Glomerular visceral epithelial cell (primary cell): ENCODE measurements around the gene ARHGAP6.
"Not testable (repeated sequence)": the region's sequence is repeated elsewhere in the genome, so short reads cannot be mapped to it uniquely, and the experiment has no call there.

Source experiments
- DNase-seq: peaks from one replicate; pipeline ENCODE4 v3.0.0-alpha.2; 2016; ENCODE audit errors: extremely low spot score

The ARHGAP6 gene

DNA sequence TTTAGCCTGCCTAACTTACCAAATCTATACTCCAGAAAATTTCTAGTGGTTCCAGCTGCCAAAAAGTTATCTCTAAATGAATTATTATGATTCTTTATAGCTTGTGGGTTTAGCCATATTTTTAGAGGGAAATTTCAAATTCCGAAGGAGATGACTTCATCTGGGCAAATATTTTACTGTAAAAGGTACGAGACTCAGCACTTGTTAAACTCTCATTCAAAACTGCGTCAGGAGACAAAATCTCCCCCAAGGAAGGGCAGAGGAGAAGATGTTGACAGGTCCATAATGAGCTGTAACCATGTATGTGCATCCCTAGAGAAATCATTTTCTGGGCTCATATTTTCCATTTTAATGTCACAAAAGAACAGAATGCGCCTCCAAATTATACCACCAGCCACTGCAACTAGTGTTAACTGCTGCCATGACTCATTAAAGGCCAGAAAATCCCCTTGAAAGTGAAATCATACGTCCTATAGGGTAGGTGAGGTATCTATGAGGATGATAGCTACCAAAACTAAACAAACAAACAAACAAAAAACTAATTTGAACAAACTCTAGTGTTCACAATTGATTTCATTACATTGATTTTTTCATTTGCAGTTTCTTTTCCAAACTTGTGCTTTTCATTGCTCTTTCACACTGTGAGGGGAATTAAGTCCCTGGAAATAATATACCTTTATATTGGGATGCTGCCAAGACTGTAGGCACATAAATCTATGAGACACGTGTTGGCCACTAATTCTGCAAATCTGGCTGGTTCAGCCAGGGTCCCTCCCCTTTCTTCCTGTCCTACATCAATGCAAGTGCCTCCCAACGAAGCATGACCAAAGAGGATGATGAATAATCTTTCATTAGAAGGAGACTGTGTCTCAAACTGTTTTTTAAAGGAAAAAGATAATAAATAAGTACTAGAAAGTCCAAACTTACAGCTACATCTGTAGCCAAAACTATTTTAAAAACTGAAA is 85.8 kb downstream of the ARHGAP6 start:
- DNase-seq: peak; percentile 56

DNA sequence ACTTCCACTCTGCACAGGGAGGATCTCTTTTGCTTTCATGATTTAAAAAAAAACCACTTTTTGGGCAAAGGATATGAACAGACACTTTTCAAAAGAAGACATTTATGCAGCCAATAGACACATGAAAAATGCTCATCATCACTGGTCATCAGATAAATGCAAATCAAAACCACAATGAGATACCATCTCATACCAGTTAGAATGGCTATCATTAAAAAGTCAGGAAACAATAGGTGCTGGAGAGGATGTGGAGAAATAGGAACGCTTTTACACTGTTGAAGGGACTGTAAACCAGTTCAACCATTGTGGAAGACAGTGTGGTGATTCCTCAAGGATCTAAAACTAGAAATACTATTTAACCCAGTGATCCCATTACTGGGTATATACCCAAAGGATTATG is 87.4 kb downstream of the ARHGAP6 start:
- not testable (repeated sequence) for DNase-seq

DNA sequence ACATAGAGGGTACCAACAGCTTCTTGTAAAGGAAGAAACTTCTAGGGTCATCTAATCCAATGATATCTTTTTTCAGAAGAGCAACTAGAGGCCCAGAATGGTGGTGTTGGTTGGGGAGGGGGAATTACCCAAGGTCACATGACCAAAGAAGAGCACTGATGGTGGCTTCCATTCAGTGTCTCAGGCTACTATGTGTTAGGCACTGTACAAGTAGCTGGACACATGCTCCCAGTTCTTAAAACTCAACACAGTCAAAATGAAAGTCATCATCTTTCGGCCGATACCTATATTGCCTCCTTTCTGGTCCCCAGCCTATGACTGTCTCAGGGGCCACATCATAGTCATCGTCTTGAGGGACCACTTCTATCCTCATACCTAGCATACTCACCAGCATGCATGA is 88.1 kb downstream of the ARHGAP6 start:
- DNase-seq: no peak

DNA sequence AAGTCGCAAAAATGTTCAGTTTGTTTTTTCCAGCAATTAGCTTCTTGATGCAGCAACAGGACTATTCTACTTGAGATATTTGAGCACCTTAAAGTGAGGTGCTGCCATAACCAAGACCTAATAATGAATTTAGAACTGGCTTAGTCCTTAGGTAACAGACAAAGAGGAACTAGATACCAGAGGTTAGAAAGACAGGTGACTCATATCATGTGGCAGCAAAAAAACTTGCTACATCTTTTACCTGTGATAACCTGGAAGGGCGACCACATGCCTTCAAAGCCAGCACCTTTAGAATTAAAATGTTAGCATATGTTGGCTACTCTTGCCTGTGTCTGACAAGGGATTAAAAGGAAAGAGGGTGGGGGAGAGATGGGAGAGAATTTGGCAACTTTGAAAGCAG is 90.4 kb downstream of the ARHGAP6 start:
- no peak for DNase-seq

DNA sequence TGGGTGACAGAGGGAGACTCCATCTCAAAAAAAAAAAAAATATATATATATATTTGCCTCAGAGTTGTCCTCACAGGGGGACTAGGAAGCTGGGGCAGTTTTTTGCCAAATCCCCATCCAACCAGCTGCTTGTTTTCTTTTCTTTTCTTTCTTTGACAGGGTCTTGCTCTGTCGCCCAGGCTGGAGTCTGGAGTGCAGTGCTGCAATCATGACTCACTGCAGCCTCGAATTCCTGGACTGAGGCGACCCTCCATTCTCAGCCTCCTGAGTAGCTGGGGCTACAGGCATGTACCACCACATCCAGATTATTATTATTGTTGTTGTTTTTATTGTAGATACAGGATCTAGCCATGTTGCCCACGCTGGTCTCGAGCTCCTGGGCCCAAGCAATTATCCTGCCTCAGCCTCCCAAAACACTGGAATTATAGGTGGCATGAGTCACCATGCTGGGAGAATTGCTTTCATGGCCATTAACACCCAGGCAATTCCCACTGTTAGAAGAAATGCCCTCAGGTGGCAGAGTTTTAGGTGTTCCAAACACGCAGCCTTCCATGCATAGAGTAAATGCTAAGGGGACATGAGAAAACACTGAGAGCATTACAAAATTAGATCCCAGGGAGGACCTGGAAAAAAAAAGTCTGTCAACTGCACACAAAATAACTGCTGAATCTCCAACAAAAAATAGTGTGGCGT is 98.0 kb downstream of the ARHGAP6 start:
- DNase-seq: no peak

DNA sequence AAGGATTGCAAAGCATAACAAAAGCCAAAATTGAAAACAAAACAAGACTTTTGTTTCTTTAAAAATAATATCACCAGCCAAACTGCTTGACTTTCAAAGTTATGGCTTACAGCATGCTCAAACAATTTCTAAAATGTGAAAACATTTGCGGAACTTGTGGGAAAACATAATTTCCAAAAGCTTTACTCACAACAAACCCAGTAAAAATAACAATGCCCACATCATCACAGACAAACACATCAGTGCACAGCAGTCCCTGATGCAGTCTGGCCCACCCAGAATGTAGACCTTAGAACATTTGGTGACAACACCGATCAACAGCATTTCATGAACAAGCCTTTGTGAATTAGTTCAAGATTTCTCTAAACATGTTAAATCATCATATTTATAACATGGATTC is 98.9 kb downstream of the ARHGAP6 start:
- no peak for DNase-seq

DNA sequence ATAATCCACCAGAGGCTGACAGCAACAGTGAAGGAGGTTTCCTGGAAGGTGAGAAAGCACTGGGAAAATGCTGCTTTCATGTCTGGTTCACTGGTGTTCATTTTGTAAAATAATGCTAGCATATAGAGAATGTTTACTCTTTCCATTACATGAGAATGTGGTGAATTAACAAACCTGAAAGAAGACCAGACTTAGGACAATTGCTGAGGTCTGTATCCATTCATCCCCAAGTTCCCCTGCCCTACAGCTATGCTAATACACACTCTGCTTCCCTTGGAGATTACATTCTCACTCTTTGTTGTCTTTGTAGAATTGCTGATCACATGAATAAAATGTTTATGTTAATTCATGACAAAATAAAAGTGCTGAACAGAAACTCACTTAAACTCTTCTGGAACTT is 99.5 kb downstream of the ARHGAP6 start:
- DNase-seq: no peak

DNA sequence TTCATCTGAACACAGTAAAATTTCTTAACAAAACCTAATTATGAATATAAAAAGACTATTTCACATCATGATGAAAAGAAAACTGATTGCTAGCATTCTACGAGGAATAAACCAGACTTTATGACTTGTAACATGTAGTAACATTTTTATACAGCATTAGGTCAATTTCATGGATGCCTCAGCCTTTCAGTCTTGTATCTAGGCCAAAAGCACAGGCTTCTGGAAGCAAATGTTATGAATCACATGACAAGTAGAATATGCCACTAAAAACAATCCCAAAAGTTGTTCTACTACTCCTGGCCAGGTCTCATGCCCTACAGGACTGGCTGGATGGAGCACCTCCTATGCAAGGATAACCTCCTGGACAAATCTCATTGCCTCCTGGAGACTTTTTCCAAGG is 101.2 kb downstream of the ARHGAP6 start:
- DNase-seq: no peak

DNA sequence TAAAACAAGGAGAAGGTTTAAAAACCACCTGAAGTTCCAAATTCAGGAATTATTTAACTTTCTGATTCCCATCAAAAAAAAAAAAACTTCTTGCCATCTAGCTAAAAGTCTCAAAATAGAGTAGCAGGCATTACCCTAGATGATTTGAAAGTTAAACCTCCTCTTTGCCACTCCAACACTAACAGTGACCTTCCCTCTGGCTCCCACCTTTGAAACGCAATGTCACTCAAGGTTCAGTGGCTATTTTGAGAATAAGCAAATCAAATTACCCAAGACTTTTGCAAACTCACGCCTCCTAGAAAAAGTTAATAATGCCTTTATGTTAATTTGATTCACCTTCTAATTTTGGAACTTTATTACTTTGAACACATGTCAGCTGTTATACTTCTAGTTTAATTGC is 103.2 kb downstream of the ARHGAP6 start:
- no peak for DNase-seq

DNA sequence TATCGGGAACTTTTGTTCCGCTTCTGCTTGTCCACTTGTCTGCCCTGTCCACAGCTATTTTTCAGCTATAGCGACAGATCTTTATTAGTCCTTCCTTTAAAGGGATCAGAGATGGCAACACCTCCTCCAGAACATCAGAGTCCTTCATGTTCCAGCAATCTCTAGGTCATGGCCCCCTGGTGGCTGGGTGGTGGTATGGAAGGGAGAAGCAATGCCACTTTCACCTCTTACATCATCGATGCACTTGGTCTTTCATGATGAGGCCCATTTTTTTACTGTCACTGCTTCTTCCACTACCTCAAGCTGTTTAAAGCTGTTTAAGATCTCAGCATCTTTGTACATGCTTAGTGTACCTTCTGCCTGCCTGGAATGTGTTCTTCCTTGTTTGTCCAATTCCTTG is 106.7 kb downstream of the ARHGAP6 start:
- no peak for DNase-seq

DNA sequence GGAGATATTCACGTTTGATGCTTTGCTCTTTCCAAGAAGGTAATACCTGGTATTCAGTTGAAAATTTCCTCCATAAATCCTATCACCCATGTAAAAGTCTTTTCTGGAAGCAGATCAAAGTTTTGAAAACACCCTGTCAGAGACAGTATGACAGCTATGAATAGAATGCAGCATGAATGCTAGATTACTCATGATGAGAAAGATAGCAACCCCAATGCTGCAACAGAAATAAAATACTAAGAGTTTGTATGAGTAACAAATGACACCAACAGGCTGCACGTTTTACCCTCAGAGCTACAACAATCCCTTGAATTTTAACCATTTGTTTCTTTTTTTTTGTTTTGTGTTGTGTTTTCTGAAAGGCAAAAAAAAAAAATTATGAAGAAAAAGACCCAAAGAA is 108.6 kb downstream of the ARHGAP6 start:
- peak; percentile 45 for DNase-seq

DNA sequence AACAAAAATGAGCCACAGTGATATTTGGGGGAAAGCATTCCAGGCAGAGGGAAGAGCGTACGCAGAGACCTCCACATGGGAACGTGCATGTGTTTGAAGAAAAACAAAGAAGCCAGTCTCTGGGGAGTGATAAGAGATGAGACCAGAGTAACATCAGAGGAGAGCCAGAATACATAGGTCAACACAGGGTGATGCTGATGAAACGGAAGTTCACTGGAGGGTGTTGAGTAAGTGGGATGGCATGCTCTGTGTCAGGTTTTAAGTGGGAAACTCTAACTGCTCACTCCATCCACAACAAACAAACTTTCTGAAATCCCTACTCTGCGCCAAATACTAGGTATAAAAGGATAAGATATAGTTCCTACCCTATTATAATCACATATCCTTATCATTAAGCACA is 110.0 kb downstream of the ARHGAP6 start:
- DNase-seq: no peak

DNA sequence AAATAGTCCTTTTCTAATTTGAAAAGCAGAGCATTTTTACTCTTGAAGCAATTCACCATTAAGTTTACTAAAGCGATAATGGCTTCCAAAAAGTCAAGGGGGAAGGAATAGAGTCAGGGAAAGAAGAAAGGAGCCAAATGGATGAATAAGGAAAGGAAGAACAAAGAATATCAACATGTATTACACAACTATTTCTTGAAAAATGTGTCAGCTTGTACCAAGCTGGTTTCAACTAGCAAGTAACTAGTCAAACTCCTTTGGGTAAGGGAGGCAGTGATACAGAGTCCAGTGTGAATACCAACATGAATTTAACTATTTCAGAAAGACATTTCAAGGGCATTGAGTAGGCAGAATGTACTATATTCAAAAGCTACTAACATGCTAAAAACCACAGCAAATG is 112.1 kb downstream of the ARHGAP6 start:
- no peak for DNase-seq

DNA sequence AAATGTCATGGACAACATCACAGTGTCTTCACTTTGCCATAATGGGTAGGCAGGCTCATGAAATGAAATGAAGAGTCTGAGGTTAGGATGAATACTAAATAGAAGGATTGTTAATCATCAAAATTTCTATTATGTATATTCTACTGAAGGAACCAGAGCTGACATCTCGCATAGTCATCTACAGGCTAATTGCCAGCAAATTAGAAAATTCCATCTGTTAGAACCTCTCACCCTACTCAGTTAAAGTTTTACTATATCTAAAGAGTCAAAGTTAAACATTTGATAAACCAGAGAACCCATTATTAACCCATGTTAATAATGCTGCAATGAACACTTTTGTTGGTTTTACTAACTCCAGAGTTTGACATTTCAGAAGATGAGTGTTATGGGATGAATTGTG is 114.6 kb downstream of the ARHGAP6 start:
- no peak for DNase-seq

DNA sequence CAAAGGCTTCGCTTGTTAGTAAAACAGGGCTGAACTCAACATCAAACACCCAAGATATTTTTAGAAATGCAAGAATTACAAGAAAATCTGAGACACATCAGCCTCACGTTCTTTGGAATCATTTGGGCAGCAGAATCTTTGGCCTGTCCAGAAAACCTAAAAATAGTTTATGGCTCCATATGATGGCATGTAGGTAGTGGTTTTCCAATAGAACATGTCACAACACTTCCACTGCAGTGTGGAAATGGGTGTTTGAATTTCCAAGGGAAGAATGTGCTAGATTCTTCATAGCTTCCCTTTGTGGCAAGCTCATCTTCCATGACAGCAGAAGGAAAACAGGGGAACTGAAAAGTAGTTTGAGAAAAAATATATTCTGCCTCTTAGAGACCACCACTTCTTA is 118.8 kb downstream of the ARHGAP6 start:
- no peak for DNase-seq

DNA sequence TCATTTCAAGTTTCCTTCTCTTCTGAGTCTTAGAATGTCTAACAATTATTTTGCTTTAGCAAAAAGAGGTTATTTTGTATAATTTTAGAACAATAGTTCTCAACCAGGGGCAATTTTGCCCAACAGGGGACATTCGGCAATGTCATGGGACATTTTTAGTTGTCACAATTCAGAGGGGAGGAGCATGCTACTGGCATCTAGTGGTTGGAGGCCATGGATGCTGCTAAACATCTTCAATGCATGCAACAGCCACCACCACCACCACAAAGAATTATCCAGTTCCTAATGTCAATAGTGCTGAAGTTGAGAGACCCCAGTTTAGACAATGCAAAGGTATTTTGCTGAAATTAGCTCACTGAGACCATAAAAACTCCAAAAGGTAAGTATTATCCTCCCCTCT is 122.5 kb downstream of the ARHGAP6 start:
- no peak for DNase-seq

DNA sequence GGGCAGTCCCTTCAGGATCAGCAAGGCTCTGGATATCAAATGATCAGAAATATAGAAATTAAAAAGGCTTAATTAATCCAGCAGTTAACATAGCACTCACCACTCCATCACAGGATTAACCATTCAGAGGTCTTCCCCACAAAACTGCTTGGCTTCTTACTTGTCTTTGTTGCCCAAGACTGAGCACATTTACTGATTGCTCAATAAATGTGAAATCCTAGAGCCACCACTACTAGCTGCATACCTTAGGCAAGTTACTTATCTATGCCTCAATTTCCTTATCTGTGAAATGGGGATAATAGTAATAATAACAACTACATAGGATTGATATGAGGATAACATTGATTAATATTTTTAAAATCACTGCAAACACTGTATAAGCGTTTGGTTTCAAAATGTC is 124.2 kb downstream of the ARHGAP6 start:
- DNase-seq: no peak

DNA sequence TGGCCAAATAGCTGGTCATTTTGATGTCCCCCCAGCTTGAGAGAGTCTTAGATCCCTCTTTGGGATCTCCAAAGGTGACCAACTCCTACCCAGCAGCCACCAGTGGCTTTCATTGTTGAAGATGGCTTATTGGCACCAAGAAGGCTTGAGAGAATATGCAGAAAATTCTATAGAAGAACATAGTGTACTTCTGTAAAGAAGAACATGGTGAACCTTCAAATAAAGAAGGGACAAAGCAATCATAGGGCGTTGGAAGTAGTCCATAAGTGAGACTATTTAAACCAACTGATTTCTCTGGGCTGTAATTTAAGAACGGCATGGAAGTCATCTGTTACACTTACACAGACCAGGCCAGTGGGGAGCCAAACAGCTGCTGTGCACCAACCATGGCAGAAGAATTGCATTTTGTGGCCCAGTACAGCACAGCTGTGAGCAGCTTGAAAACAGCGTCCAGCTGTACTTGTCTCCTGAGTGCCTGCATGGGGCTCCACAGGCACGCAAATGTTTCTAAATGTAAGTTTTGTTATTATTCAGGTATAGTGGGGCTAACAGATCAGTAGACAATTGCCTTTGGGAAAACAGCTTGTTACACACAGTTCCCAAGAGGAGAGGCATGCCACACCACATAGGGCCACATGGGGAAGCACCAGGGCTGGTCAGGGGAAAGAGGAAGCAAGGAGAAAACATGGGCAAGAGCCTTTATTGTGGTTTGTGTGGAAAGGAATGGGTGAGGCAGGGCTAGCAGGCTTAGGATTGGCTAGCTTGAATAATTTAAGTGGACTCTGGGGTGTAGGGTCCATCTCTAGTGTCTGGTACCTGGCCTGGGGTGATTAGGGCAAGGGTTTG is 125.0 kb downstream of the ARHGAP6 start:
- no peak for DNase-seq

DNA sequence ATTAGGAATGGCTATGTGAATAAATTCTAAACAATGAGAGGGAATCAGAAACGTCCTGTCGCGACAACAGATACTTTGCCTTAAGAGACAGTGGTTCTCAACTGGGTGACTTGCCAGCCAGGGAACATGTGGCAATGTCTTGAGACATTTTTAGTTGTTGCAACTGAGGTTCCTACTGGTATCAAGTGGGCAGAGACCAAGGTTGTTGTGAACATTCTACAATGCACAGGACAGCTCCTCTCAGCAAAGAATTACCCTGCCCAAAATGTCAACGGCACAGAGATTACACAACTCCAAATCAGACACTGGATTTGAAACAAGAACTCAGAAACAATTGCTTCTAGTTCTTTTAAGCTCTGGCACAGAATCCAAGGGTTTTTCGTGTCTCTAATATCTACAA is 128.6 kb downstream of the ARHGAP6 start:
- no peak for DNase-seq

DNA sequence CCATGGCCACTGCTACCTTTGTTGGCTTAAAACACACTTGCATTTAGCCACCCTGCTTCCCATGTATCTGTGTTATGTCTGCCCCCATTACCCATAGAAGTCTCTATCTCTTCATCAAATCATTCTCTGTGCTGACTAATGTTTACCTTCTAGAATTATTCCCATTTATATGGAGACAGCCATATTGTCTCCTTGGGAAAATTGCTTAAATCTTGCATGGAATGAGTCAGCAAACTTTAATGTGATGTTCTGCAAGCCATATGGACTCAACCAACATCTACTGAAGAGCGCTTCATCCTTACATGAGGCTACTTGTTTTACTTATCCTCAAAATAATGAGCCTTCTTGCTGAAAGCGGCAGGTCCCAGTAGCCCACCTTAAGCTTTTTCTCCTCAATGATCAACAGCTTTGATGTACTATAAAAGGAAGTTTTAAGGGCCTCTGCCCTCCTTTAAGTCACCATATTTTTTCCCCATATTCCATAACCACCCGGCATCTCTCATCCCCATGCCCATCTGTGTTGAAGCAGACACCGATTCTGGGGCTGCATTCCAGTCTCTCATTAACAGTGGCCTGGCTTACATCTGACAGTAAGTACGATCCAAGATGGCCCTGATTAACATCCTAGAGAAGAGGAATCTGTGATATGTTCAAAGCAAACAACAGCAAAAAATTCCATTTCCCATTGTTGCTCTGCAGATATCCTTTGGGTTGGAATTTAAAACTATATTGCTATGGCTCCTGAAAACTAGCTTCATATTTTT is 130.4 kb downstream of the ARHGAP6 start:
- no peak for DNase-seq

DNA sequence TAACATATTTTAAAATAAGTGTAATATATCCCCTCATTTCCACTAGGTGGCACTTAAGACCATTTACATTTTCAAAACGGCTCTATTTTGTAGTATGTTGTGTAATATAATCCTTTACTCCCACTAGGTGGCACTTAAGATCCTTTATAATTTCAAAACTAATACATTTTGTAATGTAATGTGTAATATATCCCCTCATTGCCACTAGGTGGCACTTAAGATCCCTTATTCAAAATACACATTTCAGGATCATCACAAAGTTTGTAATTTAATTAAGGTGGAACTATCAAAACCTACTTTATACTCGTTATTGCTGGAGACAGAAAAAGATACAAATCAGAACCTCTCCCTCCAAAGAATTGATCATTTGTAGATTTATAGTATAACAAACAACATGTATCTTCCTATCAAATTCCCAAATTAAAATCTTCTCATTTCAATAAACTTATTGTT is 132.5 kb downstream of the ARHGAP6 start:
- peak; percentile 66 for DNase-seq
